ENCODE results near the gene PPL. TPM values are rescaled to one million over a fixed set of nuclear protein-coding genes. Genes with fewer than 3 reads are reported as not detected.

PPL gene
- total and polyA plus RNA-seq, 2 of the 13 experiments (the other 11 are each of a cell fraction or from before 2014, with no cell fraction given), result 5.7 to 6.6 TPM

- no peak overlapping the region for H2AFZ ChIP-seq (ENCODE audit: low read length)
- no peaks in the 10 kb centered on the region for H3K4me1 ChIP-seq (ENCODE audit: insufficient read depth, low read length)
- H3K4me3 ChIP-seq (replicated peaks in 1 of 3; ENCODE audit: insufficient read depth in 1 of 3, low read depth in 2 of 3, low read length in 3 of 3), result no peak overlapping the region
- POLR2A ChIA-PET, result no interaction called here
- ATAC-seq, result no peak
- intact Hi-C loops (cut with micrococcal nuclease; ENCODE audit: unreplicated experiment) (no loop called here), in situ Hi-C loops (cut with HindIII; ENCODE audit: extremely low pct_ligation_motif_present, low pct_unique_long_range_greater_than_20kb) (no loop called here)
- H3K9ac ChIP-seq (ENCODE audit: insufficient read depth, low read depth, low read length), result no peak overlapping the region
- no peak for DNase-seq (ENCODE audit: low spot score)
- 98% methylated on average over 6 of the region's 6 CpGs for WGBS (ENCODE audit: low lambda C conversion rate)
- BruUV-seq (replicated peaks), result no TSS peak
- no peak overlapping the region for H3K27ac ChIP-seq (ENCODE audit: extremely low read length, insufficient read depth, low read length)
- CTCF ChIA-PET (ENCODE audit: low intra/inter-chr PET ratio, low total read pairs), result no interaction called here
- peaks cover 8% of the 10 kb centered on the region for H3K79me2 ChIP-seq (ENCODE audit: insufficient read depth, low read length)
- H3K9me3 ChIP-seq (ENCODE audit: low read length), result no peaks in the 10 kb centered on the region
- peaks cover 27 to 82% of the 10 kb centered on the region in 2 experiments for H3K36me3 ChIP-seq (replicated peaks in 1 of 2; ENCODE audit: control insufficient read depth in 1 of 2, insufficient read depth in 2 of 2, low read length in 2 of 2)
- no peaks in the 10 kb centered on the region for H4K20me1 ChIP-seq (ENCODE audit: insufficient read depth, low read length)
- H3K27me3 ChIP-seq (ENCODE audit: control insufficient read depth in 1 of 2, insufficient read depth in 2 of 2, low read length in 2 of 2), result no peaks in the 10 kb centered on the region
- FAIRE-seq, result no peak
- H3K4me2 ChIP-seq (ENCODE audit: low read depth, low read length), result no peak overlapping the region
- TF ChIP-seq POLR2AphosphoS2 (IDR thresholded peaks at IDR 0.05; ENCODE audit: low read depth, low read length), result no peak
- no peak for TF ChIP-seq KLF11 (CRISPR knock-in tag; IDR thresholded peaks at IDR 0.05)
- TF ChIP-seq CSRNP1 (CRISPR knock-in tag; IDR thresholded peaks at IDR 0.05), result no peak
- no peak for TF ChIP-seq SOX5 (CRISPR knock-in tag; IDR thresholded peaks at IDR 0.05; ENCODE audit: borderline replicate concordance)
- TF ChIP-seq, protein P1, sequence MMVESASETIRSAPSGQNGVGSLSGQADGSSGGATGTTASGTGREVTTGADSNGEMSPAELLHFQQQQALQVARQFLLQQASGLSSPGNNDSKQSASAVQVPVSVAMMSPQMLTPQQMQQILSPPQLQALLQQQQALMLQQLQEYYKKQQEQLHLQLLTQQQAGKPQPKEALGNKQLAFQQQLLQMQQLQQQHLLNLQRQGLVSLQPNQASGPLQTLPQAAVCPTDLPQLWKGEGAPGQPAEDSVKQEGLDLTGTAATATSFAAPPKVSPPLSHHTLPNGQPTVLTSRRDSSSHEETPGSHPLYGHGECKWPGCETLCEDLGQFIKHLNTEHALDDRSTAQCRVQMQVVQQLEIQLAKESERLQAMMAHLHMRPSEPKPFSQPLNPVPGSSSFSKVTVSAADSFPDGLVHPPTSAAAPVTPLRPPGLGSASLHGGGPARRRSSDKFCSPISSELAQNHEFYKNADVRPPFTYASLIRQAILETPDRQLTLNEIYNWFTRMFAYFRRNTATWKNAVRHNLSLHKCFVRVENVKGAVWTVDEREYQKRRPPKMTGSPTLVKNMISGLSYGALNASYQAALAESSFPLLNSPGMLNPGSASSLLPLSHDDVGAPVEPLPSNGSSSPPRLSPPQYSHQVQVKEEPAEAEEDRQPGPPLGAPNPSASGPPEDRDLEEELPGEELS (CRISPR knock-in tag; IDR thresholded peaks at IDR 0.05), result no peak
- no peak for TF ChIP-seq HDAC2 (CRISPR knock-in tag; IDR thresholded peaks at IDR 0.05)
- TF ChIP-seq ZNF503 (CRISPR knock-in tag; IDR thresholded peaks at IDR 0.05), result no peak
- no peak for TF ChIP-seq ZFP37 (CRISPR knock-in tag; IDR thresholded peaks at IDR 0.05; ENCODE audit: borderline replicate concordance)
- TF ChIP-seq RARG (CRISPR knock-in tag; IDR thresholded peaks at IDR 0.05; ENCODE audit: low read depth), result no peak
- TF ChIP-seq CCAR2 (optimal IDR thresholded peaks at IDR 0.05; ENCODE audit: low read depth, low read length), result no peak
- TF ChIP-seq ESRRA (CRISPR knock-in tag; IDR thresholded peaks at IDR 0.05; ENCODE audit: low read depth), result no peak
- TF ChIP-seq ZNF446 (CRISPR knock-in tag; IDR thresholded peaks at IDR 0.05), result no peak
- TF ChIP-seq CHD2 (IDR thresholded peaks at IDR 0.05; ENCODE audit: low read depth, low read length), result no peak
- no peak for TF ChIP-seq TARDBP (CRISPR knock-in tag; IDR thresholded peaks at IDR 0.05)
- TF ChIP-seq NFE2L2 (IDR thresholded peaks at IDR 0.05; ENCODE audit: low read length), result no peak
Measured at GRCh38 chr16:4832698-4833343, 104.1 kb downstream of the PPL start.

Measured in HepG2 (cell line).